ENCODE results near the gene HDHD3. TPM values are rescaled to one million over a fixed set of nuclear protein-coding genes. Genes with fewer than 3 reads are reported as not detected.

HDHD3 gene
- 9.3 and 9.6 TPM in 2 replicates for total RNA-seq

GRCh38 chr9:113376634-113377567 lies at the start of gene HDHD3:
TSS of gene HDHD3 (minus strand) at chr9:113376986. CDS start at chr9:113374354, 2,632 bp downstream.

GRCh38 chr9:113410207-113410864 lies 33.5 kb upstream of the HDHD3 start, which contains the start of the genes C9orf43 and POLE3:
TSS of gene C9orf43 (plus strand) at chr9:113410747. CDS start at chr9:113413494, 2,747 bp downstream.
TSS of gene POLE3 (minus strand) at chr9:113410675. CDS start at chr9:113410293, 382 bp downstream.

GRCh38 chr9:113401027-113401792 lies 24.4 kb upstream of the HDHD3 start, which contains the start of gene ALAD:
TSS of gene ALAD (minus strand) at chr9:113401284. CDS start at chr9:113393559, 7,725 bp downstream.

GRCh38 chr9:113349445-113350094 lies 27.2 kb downstream of the HDHD3 start, which contains the start of gene BSPRY:
TSS of gene BSPRY (plus strand) at chr9:113349541. CDS start at chr9:113349580, 39 bp downstream.

GRCh38 chr9:113340011-113340699 lies 36.6 kb downstream of the HDHD3 start, which contains the start of gene WDR31:
TSS of gene WDR31 (minus strand) at chr9:113340275. CDS start at chr9:113332022, 8,253 bp downstream.

Other genes starting within 250 kb of the HDHD3 start
- gene SLC31A2, start 226.0 kb downstream of the HDHD3 start, total RNA-seq, result 8.6 and 8.9 TPM in 2 replicates
- 21.7 and 24.9 TPM in 2 replicates for gene FKBP15, start 155.7 kb downstream of the HDHD3 start, total RNA-seq
- 34.3 and 41.9 TPM in 2 replicates for gene SLC31A1, start 155.4 kb downstream of the HDHD3 start, total RNA-seq
- 16.0 and 27.3 TPM in 2 replicates for gene CDC26, start 101.4 kb downstream of the HDHD3 start, total RNA-seq
- 28.2 and 32.5 TPM in 2 replicates for gene PRPF4, start 101.3 kb downstream of the HDHD3 start, total RNA-seq
- gene RNF183, start 73.6 kb downstream of the HDHD3 start, total RNA-seq, result not detected in 2 replicates
- gene WDR31, start 36.7 kb downstream of the HDHD3 start, total RNA-seq, result 3.9 and 5.0 TPM in 2 replicates
- 0.07 TPM in 1 of 2 replicates, not detected in the other for gene BSPRY, start 27.4 kb downstream of the HDHD3 start, total RNA-seq
- 46.7 and 48.6 TPM in 2 replicates for gene ALAD, start 24.3 kb upstream of the HDHD3 start, total RNA-seq
- gene POLE3, start 33.7 kb upstream of the HDHD3 start, total RNA-seq, result 24.7 and 24.8 TPM in 2 replicates
- 0.13 and 0.69 TPM in 2 replicates for gene C9orf43, start 33.8 kb upstream of the HDHD3 start, total RNA-seq
- 98.1 and 101 TPM in 2 replicates for gene RGS3, start 86.7 kb upstream of the HDHD3 start, total RNA-seq